T-cell (primary cell): ENCODE results near the gene MVB12B. TPM values are rescaled to one million over a fixed set of nuclear protein-coding genes. Genes with fewer than 3 reads are reported as not detected.

ENCODE experiments used
- ATAC-seq, 4 experiments: fragments of 200-7000 bp in 3 of 4; fragments of 150-1000 bp in 1 of 4; cut with Tn5 transposase; replicated peaks in 1 of 4; 1 replicate in 3 of 4; 2 replicates in 1 of 4; pipeline ENCODE4 v1.10.0; 2021; ENCODE audit warnings: moderate library complexity in 3 of 4, mild to moderate bottlenecking in 2 of 4, moderate number of reproducible peaks in 1 of 4
- CTCF ChIA-PET, 2 donors: fragments of 300-600 bp; sonication (Branson Sonifier 250); formaldehyde crosslinking; loops; one replicate each; lab custom pipeline; 2022; ENCODE audit warnings: antibody characterized with exemption in 2 of 2; lab: Charles Lee
- POLR2A ChIA-PET, 2 donors: fragments of 300-600 bp; sonication (Branson Sonifier 250); formaldehyde crosslinking; loops; one replicate each; lab custom pipeline; 2022; ENCODE audit warnings: antibody characterized with exemption in 2 of 2; lab: Charles Lee
- DNase-seq, 35 experiments: peaks; one replicate each; pipeline versions ENCODE4 v3.0.0 to v3.0.0-alpha.2; 2013 to 2023
- H3K27ac ChIP-seq: one replicate; pipeline ENCODE4 v1.5.1; 2013; ENCODE audit warnings: low read length
- H3K27me3 ChIP-seq, 2 experiments: replicated peaks in 1 of 2; 1 replicate in 1 of 2; 2 replicates in 1 of 2; pipeline versions ENCODE4 v1.6.1 to v1.7.0; 2013; ENCODE audit warnings: low read length in 1 of 2, mixed read lengths in 1 of 2; ENCODE audit not compliant: control insufficient read depth in 2 of 2, insufficient read depth in 2 of 2; ENCODE audit errors: extremely low read depth in 1 of 2
- H3K36me3 ChIP-seq, 2 donors: 1 replicate in 1 of 2; 2 replicates in 1 of 2; pipeline versions ENCODE4 v1.6.1 to v1.7.0; 2013; ENCODE audit warnings: low read length in 1 of 2; ENCODE audit not compliant: control insufficient read depth in 2 of 2, insufficient read depth in 1 of 2; ENCODE audit errors: extremely low read depth in 1 of 2
- H3K4me1 ChIP-seq, 2 experiments: 1 replicate in 1 of 2; 2 replicates in 1 of 2; pipeline versions ENCODE4 v1.6.1 to v1.7.0; 2013; ENCODE audit warnings: low read length in 2 of 2, mixed read lengths in 1 of 2; ENCODE audit not compliant: insufficient read depth in 2 of 2, control insufficient read depth in 1 of 2; ENCODE audit errors: extremely low read depth in 1 of 2
- H3K4me3 ChIP-seq, 2 donors: 1 replicate in 1 of 2; 2 replicates in 1 of 2; pipeline versions ENCODE4 v1.5.1 to v1.7.0; 2013; ENCODE audit warnings: mild to moderate bottlenecking in 2 of 2, low read length in 1 of 2, moderate library complexity in 1 of 2; ENCODE audit not compliant: control insufficient read depth in 1 of 2; ENCODE audit errors: extremely low read depth in 1 of 2
- H3K9me3 ChIP-seq: 2 replicates; pipeline ENCODE4 v1.7.0; 2013
- H3K27ac Mint-ChIP-seq, 2 donors: one replicate each; pipeline ENCODE4 v1.8.0; 2020 to 2021; ENCODE audit warnings: mild to moderate bottlenecking in 2 of 2, mixed read lengths in 2 of 2
- H3K27me3 Mint-ChIP-seq, 2 donors: one replicate each; pipeline ENCODE4 v1.8.0; 2021 to 2022; ENCODE audit warnings: mixed read lengths in 2 of 2
- H3K36me3 Mint-ChIP-seq: one replicate; pipeline ENCODE4 v1.8.0; 2021; ENCODE audit warnings: mixed read lengths
- H3K4me1 Mint-ChIP-seq, 3 donors: one replicate each; pipeline ENCODE4 v1.8.0; 2020 to 2022; ENCODE audit warnings: mixed read lengths in 3 of 3, mild to moderate bottlenecking in 1 of 3
- H3K4me3 Mint-ChIP-seq, 3 donors: one replicate each; pipeline ENCODE4 v1.8.0; 2020 to 2022; ENCODE audit warnings: mild to moderate bottlenecking in 3 of 3, mixed read lengths in 3 of 3, moderate library complexity in 3 of 3
- H3K9me3 Mint-ChIP-seq, 3 donors: one replicate each; pipeline ENCODE4 v1.8.0; 2020 to 2022; ENCODE audit warnings: mixed read lengths in 3 of 3
- WGBS: methylation state at CpG from one replicate; pipeline ENCODE4 v1.1.5; 2013; ENCODE audit warnings: missing lambda C conversion rate; ENCODE audit not compliant: insufficient coverage; 5-methylcytosine and 5-hydroxymethylcytosine counted together
- total RNA-seq, 35 experiments: library from RNA in 6 of 35; stranded (reverse) in 6 of 35; fragments of 120-200 nt in 1 of 35; gene quantifications; one replicate each; pipeline versions ENCODE4 v1.2.1 to v1.2.4 and lab custom pipeline; 2013 to 2026

MVB12B gene
- total RNA-seq, 5 donors from 2014 or later (not counting 1 experiment from before 2014, with no cell fraction given), result 8.2 to 25.2 (median 10.6) TPM

DNA sequence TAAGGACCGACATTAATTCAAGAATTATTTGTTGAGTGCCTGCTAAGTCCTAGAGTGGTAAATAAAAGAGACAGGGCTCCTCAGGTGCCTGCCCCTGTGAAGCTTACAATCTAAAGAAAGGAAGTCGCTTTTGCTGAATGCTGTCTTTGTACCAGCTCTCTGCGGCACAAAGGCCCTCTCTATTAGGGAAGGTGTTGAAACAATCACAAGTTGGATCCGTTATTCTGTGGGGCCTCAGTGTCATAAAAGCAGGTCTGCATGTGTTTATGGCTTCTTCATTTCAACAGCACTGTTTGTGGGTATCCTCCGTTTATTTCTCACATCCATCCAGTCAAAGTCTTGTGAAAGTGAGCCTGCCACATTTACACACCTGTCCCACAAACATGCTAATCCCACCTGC lies 7.0 kb upstream of the MVB12B start:
- Histone ChIP-seq H3K9me3 (no peaks in the 10 kb centered on the region), H3K4me3 (no peak overlapping the region), H3K27ac (no peak overlapping the region), H3K27me3 (peaks cover 0 to 2% of the 10 kb centered on the region in 2 experiments), H3K4me1 (no peaks in the 10 kb centered on the region), H3K36me3 (no peaks in the 10 kb centered on the region)
- Mint-ChIP-seq H3K4me1 (peaks cover 8% of the 10 kb centered on the region in 3 donors), H3K9me3 (peaks cover 0 to 6% (median 5%) of the 10 kb centered on the region in 3 donors), H3K4me3 (no peak overlapping the region), H3K27ac (peak overlapping the region; percentile 48), H3K27me3 (no peaks in the 10 kb centered on the region), H3K36me3 (no peaks in the 10 kb centered on the region)
- ChIA-PET POLR2A (no interaction called here), CTCF (no interaction called here)
- DNase-seq (no peak), ATAC-seq (no peak)
- 87% methylated on average over 3 of the region's 5 CpGs for WGBS

DNA sequence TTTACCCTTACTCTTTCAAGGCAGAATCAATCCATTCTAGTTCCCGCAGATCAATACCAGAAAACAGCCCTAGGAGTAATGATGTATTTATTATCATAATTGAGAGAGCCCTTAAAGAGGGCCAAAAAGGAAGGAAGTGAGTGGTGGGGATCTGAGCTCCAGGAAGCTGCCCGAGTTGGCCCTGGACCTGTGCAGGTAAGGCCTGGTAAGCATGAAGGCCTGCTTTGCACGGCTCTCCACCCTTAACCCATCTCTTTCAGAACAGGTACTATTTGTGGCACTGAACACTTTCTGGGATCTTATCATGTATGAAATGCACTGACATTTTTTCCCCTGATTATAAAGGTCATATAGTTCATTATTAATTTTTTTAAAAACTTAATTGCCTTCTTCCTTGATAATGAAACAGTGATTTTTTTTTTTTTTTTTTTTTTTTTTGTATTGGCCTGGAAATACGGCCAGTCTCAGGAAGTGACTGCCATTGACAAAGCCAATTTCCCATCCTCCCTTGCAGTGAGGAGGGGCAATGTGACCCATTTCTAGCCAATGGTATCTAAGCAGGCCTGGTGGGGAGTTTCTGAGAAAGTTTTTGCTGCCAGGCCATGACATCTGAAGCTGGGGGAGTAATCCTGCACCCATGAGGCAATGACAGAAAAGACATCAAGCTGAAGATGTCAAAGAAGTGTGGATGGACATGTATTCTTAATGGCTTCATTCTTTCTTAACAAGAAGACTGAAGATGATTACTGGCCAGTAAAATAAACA lies 6.3 kb upstream of the MVB12B start:
- DNase-seq, result peak in 3 of 35 experiments; percentile 7 to 42 (median 17)
- POLR2A ChIA-PET, result no interaction called here

DNA sequence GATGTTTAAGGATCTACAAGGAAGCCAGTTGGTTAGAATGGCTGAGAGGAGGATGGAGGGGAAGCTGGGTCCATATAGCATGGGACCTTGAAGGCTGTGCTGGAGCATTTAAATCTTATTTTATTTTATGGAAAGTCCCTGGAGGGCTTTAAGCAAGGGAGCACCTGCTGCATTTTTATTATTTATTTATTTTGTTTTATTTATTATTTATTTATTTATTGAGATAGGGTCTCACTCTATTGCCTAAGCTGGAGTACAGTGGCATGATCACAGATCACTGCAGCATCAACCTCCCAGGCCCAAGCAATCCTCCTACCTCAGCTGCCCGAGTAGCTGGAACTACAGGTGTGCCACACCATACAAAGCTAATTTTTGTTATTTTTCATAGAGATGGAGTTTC lies 4.9 kb upstream of the MVB12B start:
- Mint-ChIP-seq H3K4me1 (peaks cover 11 to 14% (median 13%) of the 10 kb centered on the region in 3 donors), H3K27me3 (no peaks in the 10 kb centered on the region), H3K4me3 (no peak overlapping the region), H3K36me3 (no peaks in the 10 kb centered on the region), H3K27ac (no peak overlapping the region), H3K9me3 (peaks cover 0 to 6% (median 5%) of the 10 kb centered on the region in 3 donors)
- H3K27ac ChIP-seq, result no peak overlapping the region
- ATAC-seq, result no peak
- no peak for DNase-seq
- H3K4me1 ChIP-seq, result peaks cover 0 to 8% of the 10 kb centered on the region in 2 experiments
- no peak overlapping the region for H3K4me3 ChIP-seq
- peaks cover 0 to 3% of the 10 kb centered on the region in 2 experiments for H3K27me3 ChIP-seq
- no peaks in the 10 kb centered on the region for H3K36me3 ChIP-seq
- no CpG with 5 or more reads among the region's 1 CpG for WGBS
- POLR2A ChIA-PET, result interaction anchor here in 1 of 2 donors (0.5 kb wide), 1 partner anchor 262 kb away, joined by 4 read pairs; no protein-coding TSS in a partner anchor
- CTCF ChIA-PET, result no interaction called here
- H3K9me3 ChIP-seq, result no peaks in the 10 kb centered on the region

More for the DNA sequence above, 6.3 kb upstream of the MVB12B start:
- Mint-ChIP-seq H3K9me3 (peaks cover 0 to 6% (median 5%) of the 10 kb centered on the region in 3 donors), H3K4me1 (peaks cover 8% of the 10 kb centered on the region in 3 donors), H3K4me3 (no peak overlapping the region), H3K27ac (peak overlapping the region in 1 of 2 donors; percentile 48), H3K36me3 (no peaks in the 10 kb centered on the region), H3K27me3 (no peaks in the 10 kb centered on the region)
- H3K9me3 ChIP-seq, result no peaks in the 10 kb centered on the region
- no peak overlapping the region for H3K27ac ChIP-seq
- peak in 2 of 4 experiments; percentile 44 to 57 for ATAC-seq
- H3K4me3 ChIP-seq, result no peak overlapping the region
- no CpG with 5 or more reads among the region's 4 CpGs for WGBS
- H3K36me3 ChIP-seq, result no peaks in the 10 kb centered on the region
- no peaks in the 10 kb centered on the region for H3K27me3 ChIP-seq
- CTCF ChIA-PET, result interaction anchor here (0.5 to 1.5 kb wide), 2 partner anchors 171 to 1781 kb away, joined by 3 to 5 read pairs; no protein-coding TSS in a partner anchor
- no peaks in the 10 kb centered on the region for H3K4me1 ChIP-seq

DNA sequence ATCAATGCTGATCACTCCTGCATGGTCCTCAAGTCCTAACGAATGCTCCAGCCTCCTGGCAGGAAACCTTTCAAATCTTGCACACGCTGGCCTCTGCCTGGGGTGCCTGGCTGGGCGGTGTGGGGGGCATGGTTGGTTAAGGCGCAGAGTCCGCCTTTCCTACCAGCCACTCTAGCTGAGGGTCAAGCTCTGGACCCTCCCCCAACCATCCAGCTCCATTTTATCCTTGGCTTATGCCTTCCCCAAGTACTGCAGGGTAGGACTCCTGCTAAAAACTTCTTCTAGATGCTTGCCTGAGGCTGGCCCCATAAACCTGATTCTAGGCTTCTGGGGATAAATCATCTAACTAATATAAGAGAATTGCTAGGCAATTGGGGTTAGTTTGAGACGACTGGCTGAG lies 808 bp upstream of the MVB12B start:
- ChIA-PET POLR2A (interaction anchor here in 1 of 2 donors (0.6 kb wide), 1 partner anchor 672 kb away, joined by 7 read pairs; no protein-coding TSS in a partner anchor), CTCF (interaction anchor here in 1 of 2 donors (0.6 to 1.2 kb wide), 2 partner anchors 71 to 135 kb away, joined by 3 to 10 read pairs; no protein-coding TSS in a partner anchor)
- Mint-ChIP-seq H3K4me1 (peaks cover 33 to 36% (median 35%) of the 10 kb centered on the region in 3 donors), H3K27me3 (no peaks in the 10 kb centered on the region), H3K9me3 (peaks cover 0 to 6% (median 5%) of the 10 kb centered on the region in 3 donors), H3K27ac (peak overlapping the region; percentile 79 to 89), H3K36me3 (no peaks in the 10 kb centered on the region), H3K4me3 (peak overlapping the region; percentile 70 to 82 (median 81))
- ATAC-seq, result no peak
- Histone ChIP-seq H3K27me3 (peaks cover 0 to 8% of the 10 kb centered on the region in 2 experiments), H3K9me3 (no peaks in the 10 kb centered on the region), H3K27ac (peak overlapping the region; percentile 63), H3K4me3 (peak overlapping the region; percentile 41 to 42), H3K36me3 (no peaks in the 10 kb centered on the region), H3K4me1 (peaks cover 0 to 37% of the 10 kb centered on the region in 2 experiments)
- 98% methylated on average over 4 of the region's 6 CpGs for WGBS
- DNase-seq, result no peak

DNA sequence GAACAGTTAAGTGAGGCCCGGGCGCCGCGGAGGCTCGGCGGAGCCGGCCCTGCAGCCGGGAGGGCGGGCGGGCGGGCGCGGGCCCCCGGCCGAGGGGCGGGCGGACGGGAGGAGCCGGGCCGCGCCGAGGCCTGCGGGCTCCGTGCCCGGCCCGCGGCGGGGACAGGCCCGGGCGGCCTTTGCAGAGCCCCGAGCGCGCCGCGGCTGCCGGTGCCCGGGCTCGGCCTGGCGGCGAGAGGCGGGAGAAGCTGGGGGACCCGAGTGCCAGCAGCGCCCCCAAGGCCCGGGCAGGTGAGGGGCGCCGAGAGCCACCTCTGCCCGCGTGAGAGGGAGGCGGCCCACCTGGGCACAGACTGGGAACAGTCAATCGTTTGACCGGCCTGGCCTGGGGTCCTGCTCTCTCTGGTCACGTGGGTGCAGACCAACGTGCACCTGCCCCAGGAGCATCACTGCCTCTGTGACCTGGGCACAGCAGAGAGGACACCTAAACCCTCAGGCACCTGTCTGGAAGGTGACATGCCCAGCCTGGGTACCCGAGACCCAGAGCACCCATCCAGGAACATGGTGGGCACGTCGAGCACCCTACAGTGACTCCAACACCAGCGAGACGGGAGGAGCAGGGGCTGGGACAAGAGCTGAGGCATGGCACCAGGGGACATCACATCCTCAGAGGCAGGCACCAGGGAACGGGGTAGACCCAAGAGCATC lies 531 bp downstream of the MVB12B start:
- peak in 3 of 4 experiments; percentile 56 to 64 (median 63) for ATAC-seq
- H3K4me1 Mint-ChIP-seq, result peaks cover 46 to 48% (median 47%) of the 10 kb centered on the region in 3 donors
- H3K27ac Mint-ChIP-seq, result peak overlapping the region; percentile 68 to 74
- POLR2A ChIA-PET, result no interaction called here
- no peaks in the 10 kb centered on the region for H3K36me3 Mint-ChIP-seq
- Histone ChIP-seq H3K9me3 (no peaks in the 10 kb centered on the region), H3K27ac (peak overlapping the region; percentile 60), H3K4me1 (peaks cover 0 to 44% of the 10 kb centered on the region in 2 experiments), H3K36me3 (no peaks in the 10 kb centered on the region), H3K4me3 (peak overlapping the region; percentile 60 to 62), H3K27me3 (peaks cover 0 to 8% of the 10 kb centered on the region in 2 experiments)
- WGBS, result 5% methylated on average over 59 of the region's 59 CpGs
- H3K27me3 Mint-ChIP-seq, result no peaks in the 10 kb centered on the region
- CTCF ChIA-PET, result interaction anchor here in 1 of 2 donors (0.6 to 1.8 kb wide), 3 partner anchors 70 to 164 kb away, joined by 4 to 7 read pairs (median 5); no protein-coding TSS in a partner anchor
- DNase-seq, result peak in 21 of 35 experiments; percentile 1 to 54 (median 21)
- peak overlapping the region; percentile 75 to 79 (median 75) for H3K4me3 Mint-ChIP-seq
- peaks cover 0 to 6% (median 5%) of the 10 kb centered on the region in 3 donors for H3K9me3 Mint-ChIP-seq
